ENCODE data around the gene PKHD1. TPM values are rescaled to one million over a fixed set of nuclear protein-coding genes. Genes with fewer than 3 reads are reported as not detected.

The PKHD1 gene
- total RNA-seq, 2 experiments from 2014 or later: not detected

- H3K4me1 Mint-ChIP-seq: no peaks in the 10 kb centered on the region
- H3K4me3 Mint-ChIP-seq: no peak overlapping the region
- no peak for DNase-seq
- no peaks in the 10 kb centered on the region for H3K36me3 Mint-ChIP-seq
- H3K27me3 Mint-ChIP-seq: no peaks in the 10 kb centered on the region
- H3K9me3 Mint-ChIP-seq: no peaks in the 10 kb centered on the region
- no peak overlapping the region for H3K27ac Mint-ChIP-seq
Measured at GRCh38 chr6:51775942-51776860, 311.2 kb downstream of the PKHD1 start.

GRCh38 chr6:51768087-51768486 lies 319.3 kb downstream of the PKHD1 start:
- Mint-ChIP-seq H3K36me3 (no peaks in the 10 kb centered on the region), H3K27ac (no peak overlapping the region), H3K4me3 (no peak overlapping the region), H3K27me3 (no peaks in the 10 kb centered on the region), H3K4me1 (no peaks in the 10 kb centered on the region), H3K9me3 (peaks cover 17% of the 10 kb centered on the region)
- no peak for DNase-seq

- H3K27ac Mint-ChIP-seq: no peak overlapping the region
- peaks cover 17% of the 10 kb centered on the region for H3K9me3 Mint-ChIP-seq
- no peak overlapping the region for H3K4me3 Mint-ChIP-seq
- no peaks in the 10 kb centered on the region for H3K36me3 Mint-ChIP-seq
- no peaks in the 10 kb centered on the region for H3K4me1 Mint-ChIP-seq
- no peaks in the 10 kb centered on the region for H3K27me3 Mint-ChIP-seq
- DNase-seq: no peak
Measured at GRCh38 chr6:51765230-51765629, 322.2 kb downstream of the PKHD1 start.

GRCh38 chr6:51753635-51754034 lies 333.8 kb downstream of the PKHD1 start:
- no peak overlapping the region for H3K4me3 Mint-ChIP-seq
- H3K9me3 Mint-ChIP-seq: no peaks in the 10 kb centered on the region
- DNase-seq: no peak
- no peak overlapping the region for H3K27ac Mint-ChIP-seq
- H3K4me1 Mint-ChIP-seq: no peaks in the 10 kb centered on the region
- no peaks in the 10 kb centered on the region for H3K27me3 Mint-ChIP-seq
- no peaks in the 10 kb centered on the region for H3K36me3 Mint-ChIP-seq

GRCh38 chr6:51743999-51744398 lies 343.4 kb downstream of the PKHD1 start:
- H3K27ac Mint-ChIP-seq: no peak overlapping the region
- DNase-seq: no peak
- no peak overlapping the region for H3K4me3 Mint-ChIP-seq
- H3K9me3 Mint-ChIP-seq: peaks cover 7% of the 10 kb centered on the region
- no peaks in the 10 kb centered on the region for H3K36me3 Mint-ChIP-seq
- no peaks in the 10 kb centered on the region for H3K4me1 Mint-ChIP-seq
- no peaks in the 10 kb centered on the region for H3K27me3 Mint-ChIP-seq

GRCh38 chr6:51740658-51741057 lies 346.8 kb downstream of the PKHD1 start:
- peaks cover 6% of the 10 kb centered on the region for H3K9me3 Mint-ChIP-seq
- H3K27me3 Mint-ChIP-seq: no peaks in the 10 kb centered on the region
- DNase-seq: no peak
- no peaks in the 10 kb centered on the region for H3K4me1 Mint-ChIP-seq
- H3K4me3 Mint-ChIP-seq: no peak overlapping the region
- H3K27ac Mint-ChIP-seq: no peak overlapping the region
- no peaks in the 10 kb centered on the region for H3K36me3 Mint-ChIP-seq

GRCh38 chr6:51738614-51739013 lies 348.8 kb downstream of the PKHD1 start:
- H3K4me3 Mint-ChIP-seq: no peak overlapping the region
- H3K36me3 Mint-ChIP-seq: no peaks in the 10 kb centered on the region
- H3K27ac Mint-ChIP-seq: no peak overlapping the region
- DNase-seq: no peak
- no peaks in the 10 kb centered on the region for H3K27me3 Mint-ChIP-seq
- no peaks in the 10 kb centered on the region for H3K4me1 Mint-ChIP-seq
- H3K9me3 Mint-ChIP-seq: peaks cover 6% of the 10 kb centered on the region

GRCh38 chr6:51737580-51738360 lies 349.6 kb downstream of the PKHD1 start:
- Mint-ChIP-seq H3K27ac (no peak overlapping the region), H3K36me3 (no peaks in the 10 kb centered on the region), H3K4me1 (no peaks in the 10 kb centered on the region), H3K4me3 (no peak overlapping the region), H3K27me3 (no peaks in the 10 kb centered on the region), H3K9me3 (no peaks in the 10 kb centered on the region)
- DNase-seq: no peak

- H3K27me3 Mint-ChIP-seq: no peaks in the 10 kb centered on the region
- no peaks in the 10 kb centered on the region for H3K4me1 Mint-ChIP-seq
- H3K9me3 Mint-ChIP-seq: no peaks in the 10 kb centered on the region
- H3K4me3 Mint-ChIP-seq: no peak overlapping the region
- H3K27ac Mint-ChIP-seq: no peak overlapping the region
- no peaks in the 10 kb centered on the region for H3K36me3 Mint-ChIP-seq
- DNase-seq: no peak
Measured at GRCh38 chr6:51725155-51725554, 362.3 kb downstream of the PKHD1 start.

- Mint-ChIP-seq H3K36me3 (no peaks in the 10 kb centered on the region), H3K4me3 (no peak overlapping the region), H3K9me3 (no peaks in the 10 kb centered on the region), H3K27me3 (no peaks in the 10 kb centered on the region), H3K27ac (no peak overlapping the region), H3K4me1 (no peaks in the 10 kb centered on the region)
- no peak for DNase-seq
Measured at GRCh38 chr6:51720327-51720726, 367.1 kb downstream of the PKHD1 start.

- no peaks in the 10 kb centered on the region for H3K4me1 Mint-ChIP-seq
- H3K27ac Mint-ChIP-seq: no peak overlapping the region
- H3K27me3 Mint-ChIP-seq: no peaks in the 10 kb centered on the region
- no peak for DNase-seq
- no peak overlapping the region for H3K4me3 Mint-ChIP-seq
- H3K9me3 Mint-ChIP-seq: no peaks in the 10 kb centered on the region
- no peaks in the 10 kb centered on the region for H3K36me3 Mint-ChIP-seq
Measured at GRCh38 chr6:51719297-51719696, 368.1 kb downstream of the PKHD1 start.

- Mint-ChIP-seq H3K4me1 (no peaks in the 10 kb centered on the region), H3K36me3 (no peaks in the 10 kb centered on the region), H3K27ac (no peak overlapping the region), H3K4me3 (no peak overlapping the region), H3K27me3 (no peaks in the 10 kb centered on the region), H3K9me3 (no peaks in the 10 kb centered on the region)
- no peak for DNase-seq
Measured at GRCh38 chr6:51718533-51718932, 368.9 kb downstream of the PKHD1 start.

- H3K4me1 Mint-ChIP-seq: no peaks in the 10 kb centered on the region
- DNase-seq: no peak
Measured at GRCh38 chr6:51717477-51717876, 369.9 kb downstream of the PKHD1 start.

GRCh38 chr6:51711876-51712275 lies 375.5 kb downstream of the PKHD1 start:
- Mint-ChIP-seq H3K36me3 (no peaks in the 10 kb centered on the region), H3K27ac (no peak overlapping the region), H3K9me3 (no peaks in the 10 kb centered on the region), H3K4me1 (no peaks in the 10 kb centered on the region), H3K27me3 (no peaks in the 10 kb centered on the region), H3K4me3 (no peak overlapping the region)
- no peak for DNase-seq

More at GRCh38 chr6:51717477-51717876, 369.9 kb downstream of the PKHD1 start:
- Mint-ChIP-seq H3K27ac (no peak overlapping the region), H3K36me3 (no peaks in the 10 kb centered on the region), H3K9me3 (no peaks in the 10 kb centered on the region), H3K27me3 (no peaks in the 10 kb centered on the region), H3K4me3 (no peak overlapping the region)

- H3K27me3 Mint-ChIP-seq: no peaks in the 10 kb centered on the region
- no peaks in the 10 kb centered on the region for H3K9me3 Mint-ChIP-seq
- H3K4me3 Mint-ChIP-seq: no peak overlapping the region
- H3K27ac Mint-ChIP-seq: no peak overlapping the region
- no peaks in the 10 kb centered on the region for H3K4me1 Mint-ChIP-seq
- no peak for DNase-seq
- H3K36me3 Mint-ChIP-seq: no peaks in the 10 kb centered on the region
Measured at GRCh38 chr6:51706086-51706485, 381.3 kb downstream of the PKHD1 start.

Measured in activated naive CD8-positive, alpha-beta T cell treated with anti-CD3 and anti-CD28 coated beads for 36 hours (primary cell).